HL-60/S4 treated with phorbol 12-myristate 13-acetate at 8.2 ng/mL for 4 days and 3 days (cell line): ENCODE results near the gene AMPH.
"Not testable (repeated sequence)": the region's sequence is repeated elsewhere in the genome, so short reads cannot be mapped to it uniquely, and the experiment has no call there.

Experiments
- in situ Hi-C: fragments of 300-500 bp; cut with MboI; formaldehyde crosslinking; loops from 2 replicates; pipeline ENCODE4 v1.15.0; 2022; ENCODE audit warnings: low sequenced_read_pairs

AMPH gene

DNA sequence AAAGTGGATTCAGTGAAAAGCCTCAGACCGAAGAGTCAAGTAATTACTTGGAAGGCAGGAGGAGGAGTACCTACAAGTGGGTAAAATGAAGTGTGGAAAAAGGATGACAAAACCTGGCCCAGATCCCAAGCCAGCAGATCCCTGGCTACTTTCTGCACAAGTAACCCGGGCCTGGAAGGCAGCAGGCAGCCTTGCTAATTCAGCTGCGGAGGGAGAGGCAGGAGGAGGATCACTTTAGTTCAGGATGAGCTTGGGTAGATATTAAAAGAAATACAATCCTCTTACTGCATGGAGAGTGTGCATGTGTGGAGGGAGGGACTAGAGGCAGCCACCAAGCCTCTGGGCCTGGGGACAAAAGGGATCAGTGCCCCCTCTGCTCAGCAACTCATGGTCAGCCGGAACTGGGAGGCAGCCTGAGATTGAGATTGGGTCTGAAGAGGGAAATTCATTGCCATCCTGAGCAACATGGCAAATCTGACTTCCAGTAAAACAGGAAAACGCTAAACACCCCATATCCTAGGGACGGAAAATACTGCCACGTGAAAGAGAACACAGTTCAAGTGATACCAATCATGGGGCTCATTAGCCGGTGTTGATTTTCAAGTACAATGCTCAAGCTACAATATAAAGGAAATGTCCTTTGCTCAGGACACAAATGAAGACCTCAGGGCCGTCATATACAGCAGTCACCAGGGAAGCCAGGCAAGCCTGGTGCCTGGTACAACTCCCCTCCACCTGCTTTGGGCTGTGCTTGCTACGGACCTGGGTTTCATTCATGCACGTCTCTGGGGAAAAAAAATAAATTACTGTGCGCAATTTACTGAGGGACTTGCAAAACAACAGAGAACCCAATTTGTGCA, 1.3 kb downstream of the AMPH start:
- in situ Hi-C loops: no loop called here

- in situ Hi-C loops: no loop called here
Observed at GRCh38 chr7:38628630-38629385, 2.4 kb downstream of the AMPH start.

DNA sequence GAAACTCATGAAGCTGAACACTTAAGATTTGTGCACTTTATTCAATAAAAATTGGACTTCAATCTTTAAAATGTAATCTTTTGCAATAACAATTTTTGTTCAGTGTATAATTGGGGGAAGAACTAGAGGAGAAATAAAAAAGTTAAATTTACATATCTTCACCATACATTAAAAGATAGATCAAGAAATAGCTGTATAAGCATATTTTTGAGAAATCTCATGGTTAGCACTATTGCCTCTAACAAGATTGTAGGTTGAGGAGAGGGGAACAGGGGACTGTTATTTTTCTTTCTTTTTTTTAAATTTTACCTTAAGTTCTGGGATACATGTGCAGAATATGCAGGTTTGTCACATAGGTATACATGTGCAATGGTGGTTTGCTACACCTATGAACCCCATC, 5.3 kb downstream of the AMPH start:
- in situ Hi-C loops: no loop called here

DNA sequence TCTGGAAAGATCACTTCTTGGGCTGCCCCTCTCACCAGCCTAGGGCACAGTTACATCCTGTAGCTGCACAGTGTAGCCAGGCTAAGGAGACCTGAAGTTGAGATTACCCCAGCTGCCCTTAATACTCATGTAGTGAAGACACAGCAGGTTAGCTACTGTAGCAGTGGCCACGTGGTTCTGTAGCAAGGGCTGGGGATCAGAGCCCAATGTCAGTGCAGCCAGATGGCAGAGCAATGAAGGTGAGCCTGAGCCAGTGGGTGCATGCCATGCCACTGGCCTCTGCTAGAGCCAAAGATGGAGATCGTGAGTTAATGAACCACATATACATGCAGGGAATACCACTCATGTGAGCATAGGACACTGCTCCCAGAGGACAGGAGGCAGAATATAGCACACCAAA, 15.5 kb downstream of the AMPH start:
- in situ Hi-C loops: no loop called here

DNA sequence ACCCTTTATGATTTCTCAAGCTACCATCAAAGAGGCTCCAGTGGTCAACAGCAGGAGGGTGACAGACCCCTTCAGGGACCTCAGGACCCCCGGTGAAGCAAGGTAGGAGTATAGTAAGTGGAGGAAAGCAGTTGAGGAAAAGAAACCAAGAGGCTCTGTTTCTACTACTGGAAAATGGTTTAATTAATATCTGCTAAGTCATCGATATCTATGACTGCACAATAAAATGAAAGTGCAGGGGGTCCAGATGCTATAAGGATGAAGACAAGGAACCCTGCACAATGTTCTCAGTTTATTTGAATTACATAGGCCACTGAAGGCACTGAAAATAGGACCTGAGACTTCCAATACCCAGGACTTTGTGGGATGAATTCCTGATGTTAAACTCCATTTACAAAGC, 23.7 kb downstream of the AMPH start:
- in situ Hi-C loops: no loop called here

GRCh38 chr7:38600741-38601140, 30.4 kb downstream of the AMPH start:
- in situ Hi-C loops: no loop called here

DNA sequence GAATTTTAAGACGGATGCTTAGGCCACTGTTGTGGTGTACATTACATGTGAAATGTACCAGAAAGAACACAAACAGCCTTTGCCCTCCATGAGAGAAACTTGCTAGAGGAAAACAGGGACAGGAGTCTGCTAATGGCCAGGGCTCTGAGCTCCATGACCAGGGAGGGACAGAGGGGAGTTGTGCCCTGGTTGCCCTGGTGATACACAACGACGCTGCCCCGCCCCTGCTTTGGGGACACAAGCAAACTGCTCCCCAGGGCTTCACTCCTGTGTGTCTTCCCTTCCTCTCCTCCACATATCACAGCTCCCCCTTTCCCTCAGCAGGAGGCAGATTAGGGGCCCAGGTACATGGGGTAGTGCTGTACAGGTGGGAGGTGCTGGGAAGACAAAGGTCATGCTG, 36.2 kb downstream of the AMPH start:
- in situ Hi-C loops: no loop called here

DNA sequence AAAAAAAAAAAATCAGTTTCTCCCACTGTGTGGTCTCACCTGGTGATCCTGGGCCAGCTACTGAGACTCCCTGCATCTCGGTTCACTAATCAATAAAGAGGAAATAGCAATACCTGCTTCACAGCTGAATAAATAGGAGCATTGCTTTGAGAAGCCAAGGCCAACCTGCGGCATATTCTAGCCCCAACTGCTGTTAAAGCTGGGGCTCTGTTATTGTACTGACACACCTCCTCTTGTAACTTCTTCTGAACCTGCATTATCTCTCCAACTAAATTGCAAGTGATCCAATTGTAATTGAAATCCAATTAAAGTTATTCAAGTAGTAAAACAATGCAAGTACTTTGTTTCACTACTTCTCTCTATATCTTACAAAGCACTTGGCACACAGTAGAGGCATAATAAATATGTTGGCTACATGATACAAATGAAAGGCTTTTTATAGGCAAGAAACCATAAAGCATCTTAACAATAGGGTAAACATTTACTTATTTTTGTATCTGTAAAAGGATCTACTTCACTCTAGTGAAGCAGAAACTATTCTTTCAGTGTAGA, 38.4 kb downstream of the AMPH start:
- in situ Hi-C loops: no loop called here

DNA sequence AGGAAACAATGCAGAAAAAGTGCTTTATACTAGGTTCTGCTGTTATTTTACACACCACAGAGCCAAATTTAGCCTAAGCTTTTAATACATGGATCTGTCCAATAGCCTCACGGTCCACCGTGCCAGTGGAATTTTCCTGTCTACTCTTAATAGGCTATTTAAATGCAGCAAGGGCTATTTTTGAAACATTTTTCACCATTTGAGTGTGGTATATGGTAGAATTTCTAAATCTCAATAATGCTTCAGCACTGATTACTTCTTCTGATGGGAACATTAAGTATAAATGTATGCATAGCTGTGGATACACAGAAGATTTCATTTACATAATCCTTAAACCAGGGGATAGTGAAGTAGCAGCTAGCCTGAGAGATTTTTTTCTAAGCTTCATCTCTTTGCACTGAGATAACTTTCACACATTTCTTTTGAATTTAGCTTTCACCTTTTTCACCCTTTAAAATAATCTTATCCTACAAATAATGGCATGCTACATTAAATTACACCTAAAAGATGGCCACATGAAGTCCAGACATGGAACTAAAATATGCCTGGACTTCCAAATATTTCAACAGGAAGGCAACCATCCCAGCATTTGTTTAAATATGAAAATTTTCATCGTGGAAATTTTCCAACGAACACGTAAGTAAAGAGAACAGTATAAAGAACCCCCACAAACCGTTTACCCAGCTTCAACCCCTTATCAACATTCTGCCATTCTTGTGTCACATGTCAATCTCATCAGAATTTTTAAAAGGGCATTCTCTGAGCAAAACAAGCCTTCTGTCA, 45.4 kb downstream of the AMPH start:
- in situ Hi-C loops: no loop called here

DNA sequence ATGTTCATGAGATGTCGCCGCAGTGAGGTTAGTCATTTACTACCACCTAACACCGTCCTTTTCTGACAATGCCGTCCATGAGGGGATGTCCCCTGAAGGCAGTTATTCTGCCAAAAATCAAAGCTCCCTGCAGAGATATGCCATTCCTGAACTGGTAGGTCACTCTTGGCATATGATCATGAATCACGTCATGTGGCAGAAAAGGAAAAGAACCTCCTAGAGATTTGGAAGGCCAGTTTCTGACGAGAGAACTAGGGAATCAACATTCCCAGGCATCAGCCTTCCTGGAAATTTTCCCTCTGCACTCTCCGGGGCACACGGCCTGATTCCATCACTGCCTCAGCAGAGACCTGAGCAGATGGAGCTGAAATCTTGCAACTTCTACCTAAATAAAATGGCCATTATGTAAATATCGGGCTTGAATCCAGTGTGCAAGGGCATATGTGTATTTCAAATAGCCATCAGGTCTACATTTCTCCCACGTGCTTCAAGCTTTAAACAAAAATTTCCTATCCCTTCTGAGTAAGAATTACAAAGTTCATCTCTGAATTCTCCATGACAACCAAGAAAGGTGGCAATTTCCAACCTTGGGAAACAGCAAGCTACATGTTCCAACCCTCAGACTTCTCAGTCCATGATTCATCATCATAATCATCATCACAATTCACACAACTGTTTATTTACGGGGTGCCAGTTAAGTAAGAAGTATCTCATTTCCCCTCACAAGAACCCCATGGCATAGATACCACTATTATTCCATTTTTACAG, 46.5 kb downstream of the AMPH start:
- in situ Hi-C loops: no loop called here

DNA sequence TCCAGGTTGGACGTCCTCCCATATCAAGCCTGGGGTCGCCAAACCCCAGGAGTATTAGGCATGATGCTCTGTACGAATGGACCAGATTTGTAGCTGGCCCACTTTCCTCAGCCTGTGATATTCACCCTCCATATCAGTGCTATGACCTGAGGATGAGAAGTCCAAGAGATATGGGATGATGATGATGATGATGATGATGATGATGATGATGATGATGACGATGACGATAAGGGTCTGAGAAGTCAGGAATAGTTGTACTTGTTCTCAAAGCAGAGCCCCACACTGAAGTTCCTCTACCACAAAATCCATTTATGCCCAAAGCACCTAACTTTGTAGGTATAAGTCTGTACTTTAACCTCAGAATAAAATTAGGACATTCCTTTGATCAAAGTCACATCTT, 50.7 kb downstream of the AMPH start:
- in situ Hi-C loops: no loop called here

- in situ Hi-C loops: no loop called here
Observed at GRCh38 chr7:38574086-38574485, 57.1 kb downstream of the AMPH start.

- in situ Hi-C loops: not testable (repeated sequence)
Observed at GRCh38 chr7:38571620-38572019, 59.6 kb downstream of the AMPH start.

GRCh38 chr7:38568497-38568896, 62.7 kb downstream of the AMPH start:
- in situ Hi-C loops: no loop called here

DNA sequence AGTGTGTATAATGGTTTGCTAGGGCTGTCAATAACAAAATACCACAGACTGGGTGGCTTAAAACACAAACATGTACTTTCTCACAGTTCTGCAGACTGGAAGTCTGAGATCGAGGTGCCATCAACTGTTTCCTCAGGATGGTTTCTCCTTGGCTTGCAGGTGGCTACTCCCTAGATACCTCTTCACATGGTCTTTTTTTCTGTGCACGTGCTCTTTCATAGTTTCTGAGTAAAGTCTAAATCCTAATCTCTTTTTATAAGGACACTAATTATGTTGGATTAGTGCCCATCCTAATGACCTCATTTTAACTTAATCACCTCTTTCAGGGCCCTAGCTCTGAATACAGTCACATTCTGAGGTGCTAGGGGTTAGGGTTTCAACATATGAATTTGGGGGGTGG, 65.9 kb downstream of the AMPH start:
- in situ Hi-C loops: no loop called here

DNA sequence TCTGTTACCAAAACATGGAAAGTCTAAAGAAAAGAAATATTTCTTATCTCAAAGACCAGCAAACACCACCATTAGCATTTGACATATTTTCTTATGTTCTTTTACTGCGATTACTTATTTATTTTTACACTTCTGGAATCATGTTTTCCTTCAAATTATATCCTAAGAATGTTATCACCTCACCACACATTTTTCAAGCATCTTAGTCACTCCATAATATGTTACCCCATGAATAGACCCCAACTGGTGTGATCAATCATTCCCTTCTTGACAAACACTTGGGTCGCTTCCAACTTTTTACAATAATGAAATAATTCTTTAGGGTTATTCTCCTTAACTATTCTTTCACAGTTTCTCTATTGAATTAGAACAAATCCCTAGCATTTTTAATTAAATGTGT, 67.4 kb downstream of the AMPH start:
- in situ Hi-C loops: no loop called here

- in situ Hi-C loops: no loop called here
Observed at GRCh38 chr7:38561166-38561565, 70.0 kb downstream of the AMPH start.

DNA sequence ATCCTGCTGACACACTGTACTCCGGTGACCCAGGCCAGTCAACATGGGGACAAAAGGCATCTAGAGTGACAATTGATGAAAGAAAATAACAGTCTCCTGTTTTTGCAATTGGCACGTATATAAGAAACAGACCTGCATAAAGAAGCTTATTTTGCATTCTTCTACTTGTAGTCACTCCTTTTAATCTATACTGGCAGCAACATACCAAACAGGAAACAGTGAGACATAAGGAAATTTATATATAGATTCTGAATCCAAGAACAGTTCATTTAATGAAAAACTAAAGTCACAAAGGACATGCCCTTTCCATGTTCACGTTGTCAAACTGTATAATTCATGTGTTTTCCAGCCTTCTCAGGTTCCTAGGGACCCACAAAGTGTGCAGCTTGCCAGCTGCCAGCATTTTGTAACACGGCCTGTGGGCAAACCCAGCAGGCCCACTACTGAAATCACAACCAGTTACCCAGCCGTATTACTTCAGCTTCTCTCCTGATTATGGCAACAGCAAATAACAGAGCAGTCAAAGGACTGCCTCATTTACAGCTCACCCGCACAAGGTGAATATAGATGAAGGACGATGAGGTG, 72.3 kb downstream of the AMPH start:
- in situ Hi-C loops: no loop called here

GRCh38 chr7:38554586-38554985, 76.6 kb downstream of the AMPH start:
- in situ Hi-C loops: no loop called here

GRCh38 chr7:38550836-38551235, 80.3 kb downstream of the AMPH start:
- in situ Hi-C loops: no loop called here
